IMR-90 (cell line): Measurements from ENCODE around the gene TIAM1. TPM values are rescaled to one million over a fixed set of nuclear protein-coding genes. Genes with fewer than 3 reads are reported as not detected.

Experiments
- ATAC-seq: fragments of 200-7000 bp; cut with Tn5 transposase; 2 replicates; pipeline ENCODE4 v1.9.1; 2020; ENCODE audit warnings: low read depth, mild to moderate bottlenecking, moderate library complexity
- BruUV-seq: library from RNA; stranded (reverse); fragments of 400-500 nt; replicated peaks from 2 replicates; lab custom pipeline; 2021; lab: Mats Ljungman, UMichigan
- CTCF ChIA-PET: fragments of 300-600 bp; formaldehyde crosslinking; extraction: SDS; loops from one replicate; lab custom pipeline; 2021; ENCODE audit warnings: antibody characterized with exemption; lab: Yijun Ruan, JAX
- POLR2A ChIA-PET: fragments of 300-600 bp; sonication (Branson Sonifier 250); formaldehyde crosslinking; loops from one replicate; lab custom pipeline; 2022; ENCODE audit warnings: antibody characterized with exemption; ENCODE audit not compliant: unreplicated experiment; lab: Charles Lee
- DNase-seq: peaks from one replicate; pipeline ENCODE4 v3.0.0; 2013
- H2AFZ ChIP-seq: replicated peaks from 2 replicates; pipeline ENCODE3; 2013; ENCODE audit warnings: low read length, mild to moderate bottlenecking; ENCODE audit not compliant: poor library complexity
- H2AK5ac ChIP-seq: 2 replicates; pipeline ENCODE4 v1.6.1; 2013; ENCODE audit warnings: low read depth, low read length, inconsistent platforms
- H2AK9ac ChIP-seq: replicated peaks from 2 replicates; pipeline ENCODE3; 2013; ENCODE audit warnings: mild to moderate bottlenecking, low read depth, low read length, moderate library complexity; ENCODE audit not compliant: poor library complexity
- H2BK120ac ChIP-seq: 2 replicates; pipeline ENCODE4 v1.6.1; 2013; ENCODE audit warnings: low read depth, low read length, inconsistent platforms
- H2BK15ac ChIP-seq: 3 replicates; pipeline ENCODE4 v1.6.1; 2013; ENCODE audit warnings: low read depth, low read length, inconsistent platforms
- H2BK20ac ChIP-seq: 2 replicates; pipeline ENCODE4 v1.6.1; 2013; ENCODE audit warnings: low read depth, mild to moderate bottlenecking, inconsistent platforms, low read length, moderate library complexity
- H2BK5ac ChIP-seq: 2 replicates; pipeline ENCODE4 v1.6.1; 2013; ENCODE audit warnings: mild to moderate bottlenecking, low read depth, low read length, inconsistent platforms; ENCODE audit not compliant: poor library complexity, severe bottlenecking
- H3K14ac ChIP-seq: replicated peaks from 2 replicates; pipeline ENCODE4 v1.6.1; 2013; ENCODE audit warnings: low read depth, low read length, inconsistent platforms
- H3K18ac ChIP-seq: 2 replicates; pipeline ENCODE4 v1.6.1; 2013; ENCODE audit warnings: low read depth, low read length, control low read depth
- H3K23ac ChIP-seq: 2 replicates; pipeline ENCODE4 v1.6.1; 2013; ENCODE audit warnings: low read depth, low read length, inconsistent platforms
- H3K27ac ChIP-seq: 2 replicates; pipeline ENCODE4 v1.5.1; 2013; ENCODE audit warnings: mild to moderate bottlenecking, control low read depth, low read length; ENCODE audit not compliant: insufficient read depth
- H3K27me3 ChIP-seq: 2 replicates; pipeline ENCODE4 v1.6.1; 2013; ENCODE audit warnings: low read length; ENCODE audit not compliant: control insufficient read depth, insufficient read depth
- H3K36me3 ChIP-seq: 2 replicates; pipeline ENCODE4 v1.6.1; 2013; ENCODE audit warnings: low read length, mixed read lengths; ENCODE audit not compliant: control insufficient read depth, insufficient read depth
- H3K4ac ChIP-seq: 2 replicates; pipeline ENCODE4 v1.6.1; 2013; ENCODE audit warnings: low read depth, low read length, inconsistent platforms
- H3K4me1 ChIP-seq: 2 replicates; pipeline ENCODE4 v1.6.1; 2013; ENCODE audit warnings: low read length, mixed read lengths; ENCODE audit not compliant: control insufficient read depth, insufficient read depth
- H3K4me2 ChIP-seq: 2 replicates; pipeline ENCODE4 v1.6.1; 2013; ENCODE audit warnings: low read depth, mild to moderate bottlenecking, control low read depth, low read length, moderate library complexity
- H3K4me3 ChIP-seq: 2 replicates; pipeline ENCODE4 v1.5.1; 2013; ENCODE audit warnings: low read depth, mild to moderate bottlenecking, control low read depth, low read length, moderate library complexity; ENCODE audit not compliant: insufficient read depth
- H3K56ac ChIP-seq: 2 replicates; pipeline ENCODE4 v1.6.1; 2013; ENCODE audit warnings: low read length, inconsistent platforms; ENCODE audit not compliant: insufficient read depth; ENCODE audit errors: extremely low read depth
- H3K79me1 ChIP-seq, 2 experiments: 2 replicates each; pipeline ENCODE4 v1.6.1; 2013; ENCODE audit warnings: low read length in 2 of 2, inconsistent platforms in 1 of 2, low read depth in 1 of 2
- H3K9ac ChIP-seq: 2 replicates; pipeline ENCODE4 v1.6.1; 2013; ENCODE audit warnings: low read depth, low read length, control low read depth
- H3K9me1 ChIP-seq: 2 replicates; pipeline ENCODE4 v1.6.1; 2013; ENCODE audit warnings: low read length, inconsistent platforms; ENCODE audit not compliant: insufficient read depth
- H3K9me3 ChIP-seq: 2 replicates; pipeline ENCODE4 v1.6.1; 2013; ENCODE audit warnings: low read length; ENCODE audit not compliant: control insufficient read depth, insufficient read depth
- H4K20me1 ChIP-seq: 2 replicates; pipeline ENCODE4 v1.6.1; 2013; ENCODE audit warnings: low read length, inconsistent platforms; ENCODE audit not compliant: insufficient read depth
- H4K5ac ChIP-seq: 2 replicates; pipeline ENCODE4 v1.6.1; 2013; ENCODE audit warnings: mild to moderate bottlenecking, low read depth, low read length, control low read depth
- H4K8ac ChIP-seq, 2 experiments: 2 replicates each; pipeline ENCODE4 v1.6.1; 2013; ENCODE audit warnings: low read depth in 2 of 2, low read length in 2 of 2, control low read depth in 1 of 2, inconsistent platforms in 1 of 2
- H4K91ac ChIP-seq: 2 replicates; pipeline ENCODE4 v1.6.1; 2013; ENCODE audit warnings: low read depth, low read length, inconsistent platforms; ENCODE audit not compliant: insufficient read depth
- BHLHE40 ChIP-seq: fragments of 150-350 bp; IDR thresholded peaks from 2 replicates; pipeline ENCODE4 v1.6.1; 2016; ENCODE audit warnings: mild to moderate bottlenecking, low read depth, low read length
- CEBPB ChIP-seq: IDR thresholded peaks from 2 replicates; pipeline ENCODE4 v1.6.1; 2012; ENCODE audit warnings: low read depth, low read length, improper control_type of control experiment
- CHD1 ChIP-seq: IDR thresholded peaks from 2 replicates; pipeline ENCODE4 v1.6.1; 2012; ENCODE audit warnings: low read depth, low read length, improper control_type of control experiment
- ELK1 ChIP-seq: fragments of 150-350 bp; IDR thresholded peaks from 2 replicates; pipeline ENCODE4 v1.6.1; 2016; ENCODE audit warnings: low read depth, mild to moderate bottlenecking, low read length, moderate library complexity, borderline replicate concordance
- RAD21 ChIP-seq: IDR thresholded peaks from 2 replicates; pipeline ENCODE4 v1.6.1; 2012; ENCODE audit warnings: low read length, improper control_type of control experiment
- RCOR1 ChIP-seq: IDR thresholded peaks from 2 replicates; pipeline ENCODE4 v1.6.1; 2012; ENCODE audit warnings: mild to moderate bottlenecking, low read length, improper control_type of control experiment; ENCODE audit not compliant: insufficient replicate concordance
- RFX5 ChIP-seq: IDR thresholded peaks from 2 replicates; pipeline ENCODE4 v1.8.0; 2012; ENCODE audit warnings: low read depth, mild to moderate bottlenecking, low read length, moderate library complexity
- SMC3 ChIP-seq: fragments of 150-350 bp; IDR thresholded peaks from 2 replicates; pipeline ENCODE4 v1.6.1; 2016; ENCODE audit warnings: low read depth, mild to moderate bottlenecking, antibody characterized with exemption, low read length, moderate library complexity
- WGBS, 2 experiments: methylation state at CpG; one replicate each; pipeline versions ENCODE4 v1.1.5 to v1.1.7; 2013; ENCODE audit warnings: missing lambda C conversion rate in 2 of 2; ENCODE audit not compliant: insufficient read length in 1 of 2; ENCODE audit errors: extremely low coverage in 2 of 2; 5-methylcytosine and 5-hydroxymethylcytosine counted together
- dilution Hi-C: fragments of 300-500 bp; cut with HindIII; formaldehyde crosslinking; loops from one replicate; pipeline ENCODE4 v1.14.3; 2018; ENCODE audit warnings: low sequenced_read_pairs; ENCODE audit not compliant: unreplicated experiment
- in situ Hi-C: fragments of 300-500 bp; cut with MboI; formaldehyde crosslinking; loops from 3 replicates; pipeline ENCODE4 v1.14.3; 2019; ENCODE audit warnings: low sequenced_read_pairs, inconsistent platforms, mixed read lengths
- intact Hi-C: fragments of 100-400 bp; cut with micrococcal nuclease; formaldehyde crosslinking; loops from 2 replicates; pipeline ENCODE4 v1.10.0; 2022
- polyA plus RNA-seq, 3 experiments: library from polyadenylated mRNA; depleted of rRNA; stranded (reverse); fragments of >200 nt; gene quantifications; 2 replicates each; pipeline ENCODE4 v1.2.3, GENCODE V29; 2012; ENCODE audit warnings: low replicate concordance in 1 of 3
- total RNA-seq: library from RNA; depleted of rRNA; stranded (reverse); fragments of >200 nt; gene quantifications from 2 replicates; pipeline ENCODE4 v1.2.3, GENCODE V29; 2012

The TIAM1 gene
- total and polyA plus RNA-seq, 2 of the 4 experiments (the other 2 are of a cell fraction) = 2.9 to 9.3 TPM

- Histone ChIP-seq H2AFZ (no peak overlapping the region), H3K9ac (no peak overlapping the region), H3K4me3 (no peak overlapping the region), H2AK9ac (no peak overlapping the region), H3K36me3 (no peaks in the 10 kb centered on the region), H3K9me1 (peaks cover 10% of the 10 kb centered on the region), H2BK5ac (no peak overlapping the region), H2AK5ac (no peak overlapping the region), H3K4ac (no peak overlapping the region), H4K5ac (no peak overlapping the region), H2BK15ac (no peak overlapping the region), H2BK120ac (no peak overlapping the region), H3K56ac (no peak overlapping the region), H2BK20ac (no peak overlapping the region), H3K27me3 (peaks cover 28% of the 10 kb centered on the region), H3K14ac (no peak overlapping the region), H3K27ac (no peak overlapping the region), H3K23ac (no peak overlapping the region), H3K4me2 (no peak overlapping the region), H3K79me1 (no peaks in the 10 kb centered on the region), H4K20me1 (no peaks in the 10 kb centered on the region; the same call in 1 of the 2 replicates), H4K91ac (no peak overlapping the region), H3K4me1 (peaks cover 7% of the 10 kb centered on the region), H3K18ac (no peak overlapping the region), H3K9me3 (no peaks in the 10 kb centered on the region), H4K8ac (no peak overlapping the region)
- DNase-seq (peak; percentile 42), ATAC-seq (no peak)
- intact Hi-C loops (no loop called here), in situ Hi-C loops (no loop called here), dilution Hi-C loops (no loop called here)
- BruUV-seq = no TSS peak
- TF ChIP-seq CHD1 (no peak), BHLHE40 (no peak), RFX5 (no peak), RAD21 (no peak), CEBPB (no peak), SMC3 (no peak), ELK1 (no peak), RCOR1 (no peak)
- CTCF ChIA-PET = no interaction called here
- POLR2A ChIA-PET = no interaction called here
- no CpG with 5 or more reads among the region's 4 CpGs for WGBS, 2 experiments
Measured at GRCh38 chr21:31339721-31340120, 4.3 kb downstream of the TIAM1 start.
